Choroid plexus epithelial cell (primary cell): ENCODE results near the gene ANKRD33.

Experiments used
- DNase-seq: peaks from one replicate; pipeline ENCODE4 v3.0.0-alpha.2; 2010; ENCODE audit warnings: low read depth
- H3K4me3 ChIP-seq: 2 replicates; pipeline ENCODE4 v1.5.1; 2011; ENCODE audit warnings: low read depth, mild to moderate bottlenecking, control low read depth, low read length, moderate library complexity
- TF ChIP-seq, protein P1 (sequence below): conservative IDR thresholded peaks from 2 replicates; pipeline ENCODE4 v1.5.1; 2011; ENCODE audit warnings: low read depth, mild to moderate bottlenecking, control low read depth, inconsistent platforms, low read length, moderate library complexity

The ANKRD33 gene

DNA sequence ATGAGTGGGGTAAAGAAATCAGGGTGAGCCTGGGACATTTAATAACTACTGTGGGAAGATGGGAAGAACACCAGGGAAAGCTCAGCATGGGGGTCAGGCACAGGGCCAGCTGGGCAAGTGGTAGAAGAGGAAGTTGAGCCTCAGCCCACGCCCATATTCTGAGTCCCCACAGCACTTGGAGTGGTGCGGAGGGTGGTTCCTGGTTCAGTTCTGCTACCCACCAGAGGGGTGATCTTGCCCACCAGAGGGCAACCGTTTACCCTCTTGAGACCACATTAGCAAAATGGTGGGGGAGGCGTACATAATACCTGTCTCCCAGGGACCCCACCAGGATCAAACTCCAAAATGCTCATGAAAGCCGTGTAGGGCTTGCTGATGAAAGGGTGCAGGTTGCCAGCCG is 16.8 kb upstream of the ANKRD33 start:
- no peak overlapping the region for H3K4me3 ChIP-seq
- TF ChIP-seq, protein P1, sequence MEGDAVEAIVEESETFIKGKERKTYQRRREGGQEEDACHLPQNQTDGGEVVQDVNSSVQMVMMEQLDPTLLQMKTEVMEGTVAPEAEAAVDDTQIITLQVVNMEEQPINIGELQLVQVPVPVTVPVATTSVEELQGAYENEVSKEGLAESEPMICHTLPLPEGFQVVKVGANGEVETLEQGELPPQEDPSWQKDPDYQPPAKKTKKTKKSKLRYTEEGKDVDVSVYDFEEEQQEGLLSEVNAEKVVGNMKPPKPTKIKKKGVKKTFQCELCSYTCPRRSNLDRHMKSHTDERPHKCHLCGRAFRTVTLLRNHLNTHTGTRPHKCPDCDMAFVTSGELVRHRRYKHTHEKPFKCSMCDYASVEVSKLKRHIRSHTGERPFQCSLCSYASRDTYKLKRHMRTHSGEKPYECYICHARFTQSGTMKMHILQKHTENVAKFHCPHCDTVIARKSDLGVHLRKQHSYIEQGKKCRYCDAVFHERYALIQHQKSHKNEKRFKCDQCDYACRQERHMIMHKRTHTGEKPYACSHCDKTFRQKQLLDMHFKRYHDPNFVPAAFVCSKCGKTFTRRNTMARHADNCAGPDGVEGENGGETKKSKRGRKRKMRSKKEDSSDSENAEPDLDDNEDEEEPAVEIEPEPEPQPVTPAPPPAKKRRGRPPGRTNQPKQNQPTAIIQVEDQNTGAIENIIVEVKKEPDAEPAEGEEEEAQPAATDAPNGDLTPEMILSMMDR: no peak
- DNase-seq: no peak

DNA sequence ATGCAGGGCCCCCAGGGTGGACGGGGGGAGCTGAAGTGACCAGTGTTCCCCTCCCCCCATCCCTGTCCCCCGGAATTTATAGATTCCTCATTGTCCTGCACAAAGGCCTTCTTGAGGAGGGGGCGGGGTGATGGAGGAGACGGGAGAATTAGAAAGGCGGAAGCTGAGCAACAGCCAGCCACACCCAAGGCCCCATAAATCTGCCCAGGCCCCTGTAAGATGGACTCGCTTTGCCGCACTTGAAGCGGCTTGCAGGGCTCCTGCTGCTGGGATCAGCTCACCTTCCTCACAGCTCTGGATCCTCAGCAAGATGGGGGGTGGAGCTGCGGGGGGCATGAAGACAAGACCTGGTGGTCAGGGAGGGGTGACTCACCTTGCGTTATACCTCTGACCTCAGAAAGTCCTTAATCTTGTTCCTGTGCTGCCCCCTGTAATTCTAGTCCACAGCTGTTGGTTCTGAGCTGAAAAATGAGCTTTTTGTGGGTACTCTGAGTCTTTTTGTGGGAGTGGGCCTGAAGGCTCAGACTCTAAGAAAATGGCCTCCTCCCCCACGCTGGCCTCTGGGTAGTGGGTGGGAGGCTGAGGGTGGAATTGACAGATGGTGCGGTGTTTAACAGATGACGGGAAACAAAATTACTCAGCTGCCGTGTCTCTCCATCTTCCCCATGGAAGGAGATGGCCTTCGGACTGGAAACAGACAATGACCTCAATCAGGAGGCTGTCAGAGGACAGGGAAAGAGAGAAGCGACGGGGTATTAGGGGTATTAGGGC is 15.8 kb upstream of the ANKRD33 start:
- TF ChIP-seq, protein P1: no peak
- H3K4me3 ChIP-seq: no peak overlapping the region
- no peak for DNase-seq

DNA sequence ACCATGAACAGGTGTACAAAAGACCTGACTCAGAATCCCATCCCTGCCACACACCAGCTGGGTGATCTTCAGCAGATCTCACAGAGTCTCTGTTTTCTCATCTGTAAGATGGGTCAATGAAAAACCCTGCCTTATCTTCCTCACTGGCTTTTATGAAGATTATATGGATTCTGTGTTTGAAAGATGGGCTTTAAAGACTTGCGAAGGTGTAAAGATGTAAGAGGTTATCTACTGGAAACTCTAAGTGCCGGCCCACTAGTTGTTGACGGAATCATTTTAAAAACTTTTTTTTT is 15.3 kb upstream of the ANKRD33 start:
- H3K4me3 ChIP-seq: no peak overlapping the region
- TF ChIP-seq, protein P1: no peak
- no peak for DNase-seq

DNA sequence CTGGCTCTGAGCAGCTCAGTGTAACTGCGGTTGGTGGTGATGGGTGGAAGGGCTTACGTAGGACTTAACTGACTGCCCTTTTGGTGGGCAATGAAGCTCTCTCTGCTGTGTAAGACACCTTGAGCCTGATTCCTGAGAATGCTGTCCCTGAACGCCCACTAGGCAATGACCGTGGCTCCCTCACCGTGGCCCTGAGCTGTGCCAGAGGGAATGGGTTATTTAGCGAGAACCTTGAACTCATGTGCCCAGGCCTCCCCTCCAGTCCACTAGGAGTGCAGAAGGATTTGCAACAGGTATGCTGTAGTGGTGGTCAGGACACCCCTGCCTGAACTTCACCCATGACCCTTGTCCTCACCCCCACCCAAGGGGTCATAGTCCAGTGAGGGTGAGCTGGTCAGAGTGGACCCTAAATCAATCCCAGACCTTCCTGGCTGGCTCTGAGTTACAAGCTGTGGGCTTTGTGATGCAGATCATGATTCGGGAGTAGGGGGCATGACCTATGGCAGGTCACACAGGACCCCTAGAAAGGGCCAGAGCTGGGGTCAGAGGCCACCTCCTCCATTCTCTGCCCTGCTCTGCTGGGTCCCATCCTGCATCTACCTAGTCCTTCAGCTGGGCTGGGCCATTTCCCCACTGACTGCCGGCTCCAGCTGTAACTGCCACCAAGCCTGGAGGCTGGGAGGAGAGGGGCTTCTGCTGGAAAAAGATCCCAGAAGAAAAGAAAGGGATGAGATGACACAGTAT is 14.5 kb upstream of the ANKRD33 start:
- DNase-seq: no peak
- H3K4me3 ChIP-seq: no peak overlapping the region
- TF ChIP-seq, protein P1: no peak

DNA sequence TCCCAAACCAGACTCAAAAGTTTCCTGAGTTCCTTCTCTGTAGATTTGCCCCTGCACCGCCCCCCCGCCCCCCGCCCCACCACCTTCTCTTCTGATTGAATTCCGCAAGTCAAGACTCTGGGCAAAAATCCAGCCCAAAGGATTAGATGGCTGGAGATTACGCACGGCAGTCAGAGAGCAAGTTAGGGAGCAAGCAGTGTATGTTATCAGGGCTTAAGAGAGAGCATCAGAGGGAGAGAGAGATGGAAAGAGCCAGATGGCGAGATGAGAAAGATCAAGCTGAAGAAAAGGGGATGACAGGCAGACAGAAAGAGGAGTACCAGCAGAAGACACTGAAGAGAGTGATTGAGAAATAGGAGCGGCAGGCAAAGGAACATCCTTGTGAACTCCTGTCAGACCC is 13.9 kb upstream of the ANKRD33 start:
- H3K4me3 ChIP-seq: no peak overlapping the region
- no peak for DNase-seq
- TF ChIP-seq, protein P1: no peak

DNA sequence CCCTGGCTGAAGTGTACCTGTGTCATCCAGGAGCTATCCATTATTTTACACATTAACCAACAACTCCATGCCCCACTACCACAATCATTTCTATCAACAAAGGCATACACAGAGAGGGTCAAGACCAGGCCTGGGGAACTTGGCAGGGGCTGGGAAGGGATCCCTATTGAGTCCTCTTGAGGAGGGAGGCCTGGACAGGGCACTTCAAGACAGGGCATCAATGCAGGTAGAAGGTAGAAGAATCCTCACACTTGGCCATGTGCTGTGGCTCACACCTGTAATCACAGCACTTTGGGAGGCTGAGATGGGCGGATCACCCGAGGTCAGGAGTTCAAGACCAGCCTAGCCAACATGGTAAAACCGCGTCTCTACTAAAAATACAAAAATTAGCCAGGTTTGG is 13.4 kb upstream of the ANKRD33 start:
- TF ChIP-seq, protein P1: no peak

DNA sequence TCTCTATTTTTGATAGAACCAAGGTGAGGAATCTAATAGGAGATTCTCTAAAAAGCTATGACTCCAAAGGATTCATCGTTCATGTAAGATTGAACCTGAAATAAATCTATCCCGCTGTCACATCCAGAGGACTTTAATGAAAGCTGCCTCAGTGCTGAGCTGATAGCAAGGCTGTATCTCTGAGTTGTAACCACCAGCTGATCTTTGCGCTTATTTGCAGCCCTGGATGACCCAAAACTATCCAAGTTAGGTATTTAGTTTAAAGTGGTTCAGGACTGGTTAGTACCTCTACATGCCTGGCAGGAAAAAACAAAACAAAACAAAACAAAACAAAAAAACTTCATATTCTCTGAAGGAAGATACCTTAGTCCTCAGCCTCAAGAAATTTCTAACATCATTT is 8.8 kb upstream of the ANKRD33 start:
- H3K4me3 ChIP-seq: no peak overlapping the region
- no peak for DNase-seq
- TF ChIP-seq, protein P1: no peak

More for the DNA sequence above, 13.4 kb upstream of the ANKRD33 start:
- no peak for DNase-seq
- H3K4me3 ChIP-seq: no peak overlapping the region
